GM23338 (cell line): ENCODE measurements around the gene KAT8.
"Not testable (repeated sequence)": the region's sequence is repeated elsewhere in the genome, so short reads cannot be mapped to it uniquely, and the experiment has no call there.

Source experiments
- EZH2 ChIP-seq: fragments of 200-600 bp; sonication (generic); IDR thresholded peaks from one replicate; pipeline ENCODE4 v1.8.0; 2017; ENCODE audit warnings: antibody characterized with exemption, mild to moderate bottlenecking, low read depth; ENCODE audit not compliant: unreplicated experiment
- JUNB ChIP-seq: IDR thresholded peaks from one replicate; pipeline ENCODE4 v1.6.1; 2016; ENCODE audit warnings: antibody characterized with exemption; ENCODE audit not compliant: unreplicated experiment
- NANOG ChIP-seq: IDR thresholded peaks from 2 replicates; pipeline ENCODE4 v1.6.1; 2016; ENCODE audit warnings: antibody characterized with exemption, borderline replicate concordance
- ZNF331 ChIP-seq: fragments of 250-450 bp; sonication (Bioruptor Pico); IDR thresholded peaks from 2 replicates; pipeline ENCODE4 v1.5.0; 2020; ENCODE audit warnings: low read depth, mild to moderate bottlenecking, moderate library complexity
- TF ChIP-seq, protein P1 (sequence below), 2 experiments: fragments of 200-600 bp in 1 of 2; sonication (generic) in 1 of 2; conservative IDR thresholded peaks; 2 replicates each; pipeline versions ENCODE4 v1.5.1 to v1.6.1; 2016 to 2017; ENCODE audit warnings: antibody characterized with exemption in 2 of 2, low read depth in 2 of 2, mild to moderate bottlenecking in 2 of 2, moderate library complexity in 1 of 2

DNA sequence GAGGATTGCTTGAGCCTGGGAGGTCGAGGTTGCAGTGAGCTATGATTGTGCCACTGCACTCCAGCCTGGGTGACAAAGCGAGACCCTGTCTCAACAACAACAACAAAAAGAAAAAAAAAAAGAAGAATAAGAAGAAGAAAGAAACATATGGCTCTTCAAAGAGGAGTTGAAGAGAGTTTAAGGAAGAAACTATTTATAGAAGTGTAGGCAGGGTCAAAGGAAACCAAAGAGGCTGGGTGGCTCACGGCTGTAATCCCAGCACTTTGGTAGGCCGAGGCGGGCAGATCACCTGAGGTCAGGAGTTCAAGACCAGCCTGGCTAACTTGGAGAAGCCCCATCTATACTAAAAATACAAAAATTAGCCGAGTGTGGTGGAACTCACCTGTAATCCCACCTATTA, 33.5 kb downstream of the KAT8 start:
- not testable (repeated sequence) for TF ChIP-seq NANOG; JUNB; EZH2; ZNF331 (CRISPR knock-in tag)
- TF ChIP-seq, protein P1, sequence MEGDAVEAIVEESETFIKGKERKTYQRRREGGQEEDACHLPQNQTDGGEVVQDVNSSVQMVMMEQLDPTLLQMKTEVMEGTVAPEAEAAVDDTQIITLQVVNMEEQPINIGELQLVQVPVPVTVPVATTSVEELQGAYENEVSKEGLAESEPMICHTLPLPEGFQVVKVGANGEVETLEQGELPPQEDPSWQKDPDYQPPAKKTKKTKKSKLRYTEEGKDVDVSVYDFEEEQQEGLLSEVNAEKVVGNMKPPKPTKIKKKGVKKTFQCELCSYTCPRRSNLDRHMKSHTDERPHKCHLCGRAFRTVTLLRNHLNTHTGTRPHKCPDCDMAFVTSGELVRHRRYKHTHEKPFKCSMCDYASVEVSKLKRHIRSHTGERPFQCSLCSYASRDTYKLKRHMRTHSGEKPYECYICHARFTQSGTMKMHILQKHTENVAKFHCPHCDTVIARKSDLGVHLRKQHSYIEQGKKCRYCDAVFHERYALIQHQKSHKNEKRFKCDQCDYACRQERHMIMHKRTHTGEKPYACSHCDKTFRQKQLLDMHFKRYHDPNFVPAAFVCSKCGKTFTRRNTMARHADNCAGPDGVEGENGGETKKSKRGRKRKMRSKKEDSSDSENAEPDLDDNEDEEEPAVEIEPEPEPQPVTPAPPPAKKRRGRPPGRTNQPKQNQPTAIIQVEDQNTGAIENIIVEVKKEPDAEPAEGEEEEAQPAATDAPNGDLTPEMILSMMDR (conservative IDR thresholded peaks at IDR 0.05; ENCODE audit: low read depth in 2 of 2), result not testable (repeated sequence)
